Ectodermal cell (in vitro differentiated cells): ENCODE data around the gene VEZT.

Source experiments
- H3K27ac ChIP-seq: 2 replicates; pipeline ENCODE4 v1.7.0; 2013; ENCODE audit warnings: mild to moderate bottlenecking, low read depth, low read length; ENCODE audit not compliant: insufficient read depth, poor library complexity, severe bottlenecking
- H3K27me3 ChIP-seq: 2 replicates; pipeline ENCODE4 v1.7.0; 2013; ENCODE audit warnings: mild to moderate bottlenecking, low read length; ENCODE audit not compliant: insufficient read depth, control insufficient read depth, poor library complexity, severe bottlenecking
- H3K36me3 ChIP-seq: one replicate; pipeline ENCODE4 v1.7.0; 2013; ENCODE audit warnings: low read length; ENCODE audit not compliant: control insufficient read depth, insufficient read depth
- H3K4me1 ChIP-seq: one replicate; pipeline ENCODE4 v1.7.0; 2013; ENCODE audit warnings: low read length; ENCODE audit not compliant: control insufficient read depth, insufficient read depth
- H3K4me3 ChIP-seq: 2 replicates; pipeline ENCODE4 v1.7.0; 2013; ENCODE audit warnings: low read depth, low read length, control low read depth; ENCODE audit not compliant: insufficient read depth
- H3K9me3 ChIP-seq: 2 replicates; pipeline ENCODE4 v1.7.0; 2013; ENCODE audit warnings: mild to moderate bottlenecking, low read length, moderate library complexity; ENCODE audit not compliant: control insufficient read depth
- WGBS, 2 experiments: methylation state at CpG; one replicate each; pipeline ENCODE4 v1.1.7; 2013; ENCODE audit warnings: missing lambda C conversion rate in 2 of 2; 5-methylcytosine and 5-hydroxymethylcytosine counted together

Gene VEZT

GRCh38 chr12:95248604-95249360 is 31.2 kb downstream of the VEZT start:
- H3K4me1 ChIP-seq = no peaks in the 10 kb centered on the region
- H3K4me3 ChIP-seq = no peak overlapping the region
- no peak overlapping the region for H3K27ac ChIP-seq
- 64 to 68% methylated on average over 8 of the region's 8 CpGs for WGBS, 2 experiments
- H3K27me3 ChIP-seq = no peaks in the 10 kb centered on the region
- peaks cover under 1% of the 10 kb centered on the region for H3K36me3 ChIP-seq
- H3K9me3 ChIP-seq = no peaks in the 10 kb centered on the region

- Histone ChIP-seq H3K27ac (no peak overlapping the region), H3K9me3 (no peaks in the 10 kb centered on the region), H3K27me3 (no peaks in the 10 kb centered on the region), H3K4me1 (peaks cover 10% of the 10 kb centered on the region), H3K36me3 (peaks cover 29% of the 10 kb centered on the region), H3K4me3 (no peak overlapping the region)
These were observed 35.8 kb downstream of the VEZT start for GRCh38 chr12:95253386-95253785.

- Histone ChIP-seq H3K4me3 (no peak overlapping the region), H3K27ac (peak overlapping the region; percentile 38), H3K9me3 (no peaks in the 10 kb centered on the region), H3K4me1 (peaks cover 10% of the 10 kb centered on the region), H3K27me3 (no peaks in the 10 kb centered on the region), H3K36me3 (peaks cover 29% of the 10 kb centered on the region)
- 42 to 47% methylated on average over 2 to 3 of the region's 3 CpGs for WGBS, 2 experiments
These were observed 39.9 kb downstream of the VEZT start for GRCh38 chr12:95257541-95257940.

- H3K27ac ChIP-seq = no peak overlapping the region
- peaks cover 10% of the 10 kb centered on the region for H3K4me1 ChIP-seq
- H3K36me3 ChIP-seq = peaks cover 29% of the 10 kb centered on the region
- WGBS, 2 experiments = 97 to 100% methylated on average over 2 of the region's 2 CpGs
- H3K27me3 ChIP-seq = no peaks in the 10 kb centered on the region
- no peak overlapping the region for H3K4me3 ChIP-seq
- H3K9me3 ChIP-seq = no peaks in the 10 kb centered on the region
These were observed 40.5 kb downstream of the VEZT start for GRCh38 chr12:95258151-95258550.

- H3K36me3 ChIP-seq = peaks cover 35% of the 10 kb centered on the region
- WGBS, 2 experiments = 97 to 98% methylated on average over 1 to 2 of the region's 2 CpGs
- no peaks in the 10 kb centered on the region for H3K27me3 ChIP-seq
- H3K9me3 ChIP-seq = no peaks in the 10 kb centered on the region
- no peak overlapping the region for H3K27ac ChIP-seq
- H3K4me3 ChIP-seq = no peak overlapping the region
- peaks cover 10% of the 10 kb centered on the region for H3K4me1 ChIP-seq
These were observed 41.2 kb downstream of the VEZT start for GRCh38 chr12:95258803-95259202.

- WGBS, 2 experiments = 95 to 100% methylated on average over 1 of the region's 1 CpG
- no peak overlapping the region for H3K4me3 ChIP-seq
- no peaks in the 10 kb centered on the region for H3K9me3 ChIP-seq
- no peaks in the 10 kb centered on the region for H3K27me3 ChIP-seq
- H3K27ac ChIP-seq = no peak overlapping the region
- H3K36me3 ChIP-seq = peaks cover 35% of the 10 kb centered on the region
- H3K4me1 ChIP-seq = peaks cover 10% of the 10 kb centered on the region
These were observed 41.8 kb downstream of the VEZT start for GRCh38 chr12:95259368-95259767.

- H3K27me3 ChIP-seq = no peaks in the 10 kb centered on the region
- peaks cover 10% of the 10 kb centered on the region for H3K4me1 ChIP-seq
- H3K9me3 ChIP-seq = no peaks in the 10 kb centered on the region
- H3K4me3 ChIP-seq = no peak overlapping the region
- no peak overlapping the region for H3K27ac ChIP-seq
- peaks cover 22% of the 10 kb centered on the region for H3K36me3 ChIP-seq
- 92 to 97% methylated on average over 3 to 4 of the region's 4 CpGs for WGBS, 2 experiments
These were observed 43.5 kb downstream of the VEZT start for GRCh38 chr12:95261109-95261508.

GRCh38 chr12:95262808-95263207 is 45.2 kb downstream of the VEZT start:
- peaks cover 25% of the 10 kb centered on the region for H3K36me3 ChIP-seq
- H3K4me3 ChIP-seq = no peak overlapping the region
- H3K9me3 ChIP-seq = no peaks in the 10 kb centered on the region
- H3K27ac ChIP-seq = no peak overlapping the region
- H3K4me1 ChIP-seq = peaks cover 1% of the 10 kb centered on the region
- 97 to 100% methylated on average over 3 of the region's 3 CpGs for WGBS, 2 experiments
- no peaks in the 10 kb centered on the region for H3K27me3 ChIP-seq

- H3K27ac ChIP-seq = no peak overlapping the region
- no peaks in the 10 kb centered on the region for H3K27me3 ChIP-seq
These were observed 48.2 kb downstream of the VEZT start for GRCh38 chr12:95265765-95266164.

GRCh38 chr12:95266254-95266653 is 48.6 kb downstream of the VEZT start:
- WGBS, 2 experiments = 95 to 99% methylated on average over 5 to 6 of the region's 6 CpGs
- peaks cover 33% of the 10 kb centered on the region for H3K36me3 ChIP-seq
- H3K9me3 ChIP-seq = no peaks in the 10 kb centered on the region
- H3K4me3 ChIP-seq = no peak overlapping the region
- H3K27ac ChIP-seq = no peak overlapping the region
- no peaks in the 10 kb centered on the region for H3K27me3 ChIP-seq
- no peaks in the 10 kb centered on the region for H3K4me1 ChIP-seq

More at GRCh38 chr12:95265765-95266164, 48.2 kb downstream of the VEZT start:
- no peaks in the 10 kb centered on the region for H3K9me3 ChIP-seq
- no peaks in the 10 kb centered on the region for H3K4me1 ChIP-seq
- WGBS, 2 experiments = 95 to 96% methylated on average over 2 of the region's 2 CpGs
- H3K36me3 ChIP-seq = peaks cover 33% of the 10 kb centered on the region
- no peak overlapping the region for H3K4me3 ChIP-seq
